HL-60 (cell line): ENCODE results near the gene TMEM234.

Experiments used
- DNase-seq, 2 experiments: peaks; one replicate each; pipeline ENCODE4 v3.0.0-alpha.2; 2010 to 2020; ENCODE audit warnings: low read depth in 1 of 2, low spot score in 1 of 2
- H3K27ac ChIP-seq: fragments of 250-450 bp; sonication (Bioruptor Pico); replicated peaks from 2 replicates; pipeline ENCODE4 v1.5.1; 2020; ENCODE audit warnings: mild to moderate bottlenecking, moderate library complexity
- H3K27me3 ChIP-seq: fragments of 250-450 bp; sonication (Bioruptor Pico); 2 replicates; pipeline ENCODE4 v1.5.1; 2021; ENCODE audit warnings: mild to moderate bottlenecking, moderate library complexity; ENCODE audit not compliant: insufficient read depth, poor library complexity, severe bottlenecking
- H3K4me3 ChIP-seq: replicated peaks from 2 replicates; pipeline ENCODE4 v1.5.1; 2011; ENCODE audit warnings: mild to moderate bottlenecking, control low read depth, low read length; ENCODE audit not compliant: insufficient read depth
- GABPA ChIP-seq: IDR thresholded peaks from 2 replicates; pipeline ENCODE4 v1.6.1; 2012; ENCODE audit warnings: low read depth
- POLR2AphosphoS5 ChIP-seq: IDR thresholded peaks from 2 replicates; pipeline ENCODE4 v1.6.1; 2012; ENCODE audit warnings: low read depth
- REST ChIP-seq: IDR thresholded peaks from 2 replicates; pipeline ENCODE4 v1.6.1; 2012; ENCODE audit warnings: low read depth; ENCODE audit not compliant: insufficient replicate concordance
- SPI1 ChIP-seq: IDR thresholded peaks from 2 replicates; pipeline ENCODE4 v1.6.1; 2012; ENCODE audit warnings: low read depth, mild to moderate bottlenecking, borderline replicate concordance
- TF ChIP-seq, protein P1 (sequence below): IDR thresholded peaks from one replicate; pipeline ENCODE4 v1.5.1; 2011; ENCODE audit warnings: low read length, control low read depth, inconsistent platforms; ENCODE audit not compliant: insufficient read depth

The TMEM234 gene

DNA sequence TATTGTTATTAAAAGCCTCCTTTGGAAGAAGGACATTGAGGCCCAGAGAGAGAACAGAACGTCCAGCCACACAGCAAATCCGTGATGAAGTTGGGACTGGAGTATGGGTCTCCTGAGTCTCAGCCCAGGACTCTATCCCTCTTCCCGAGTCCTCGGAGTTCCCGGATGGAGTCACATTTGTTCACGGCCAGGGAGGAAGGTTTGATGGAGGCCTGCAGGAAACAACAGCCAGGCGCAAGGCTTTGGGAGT lies 43.0 kb downstream of the TMEM234 start:
- peak overlapping the region; percentile 87 for H3K27ac ChIP-seq
- TF ChIP-seq GABPA, result no peak
- TF ChIP-seq, protein P1, sequence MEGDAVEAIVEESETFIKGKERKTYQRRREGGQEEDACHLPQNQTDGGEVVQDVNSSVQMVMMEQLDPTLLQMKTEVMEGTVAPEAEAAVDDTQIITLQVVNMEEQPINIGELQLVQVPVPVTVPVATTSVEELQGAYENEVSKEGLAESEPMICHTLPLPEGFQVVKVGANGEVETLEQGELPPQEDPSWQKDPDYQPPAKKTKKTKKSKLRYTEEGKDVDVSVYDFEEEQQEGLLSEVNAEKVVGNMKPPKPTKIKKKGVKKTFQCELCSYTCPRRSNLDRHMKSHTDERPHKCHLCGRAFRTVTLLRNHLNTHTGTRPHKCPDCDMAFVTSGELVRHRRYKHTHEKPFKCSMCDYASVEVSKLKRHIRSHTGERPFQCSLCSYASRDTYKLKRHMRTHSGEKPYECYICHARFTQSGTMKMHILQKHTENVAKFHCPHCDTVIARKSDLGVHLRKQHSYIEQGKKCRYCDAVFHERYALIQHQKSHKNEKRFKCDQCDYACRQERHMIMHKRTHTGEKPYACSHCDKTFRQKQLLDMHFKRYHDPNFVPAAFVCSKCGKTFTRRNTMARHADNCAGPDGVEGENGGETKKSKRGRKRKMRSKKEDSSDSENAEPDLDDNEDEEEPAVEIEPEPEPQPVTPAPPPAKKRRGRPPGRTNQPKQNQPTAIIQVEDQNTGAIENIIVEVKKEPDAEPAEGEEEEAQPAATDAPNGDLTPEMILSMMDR, result no peak
- no peak for TF ChIP-seq REST
- TF ChIP-seq POLR2AphosphoS5, result no peak
- no peak for TF ChIP-seq SPI1
- no peak for DNase-seq
- peak overlapping the region; percentile 82 for H3K4me3 ChIP-seq
- no peaks in the 10 kb centered on the region for H3K27me3 ChIP-seq

GRCh38 chr1:32178380-32179192 lies 43.6 kb downstream of the TMEM234 start:
- Histone ChIP-seq H3K27me3 (no peaks in the 10 kb centered on the region), H3K27ac (peak overlapping the region; percentile 87), H3K4me3 (no peak overlapping the region)
- DNase-seq, result peak; percentile 70 to 73
- TF ChIP-seq, protein P1, result no peak
- TF ChIP-seq SPI1 (no peak), POLR2AphosphoS5 (no peak), GABPA (no peak), REST (no peak)

DNA sequence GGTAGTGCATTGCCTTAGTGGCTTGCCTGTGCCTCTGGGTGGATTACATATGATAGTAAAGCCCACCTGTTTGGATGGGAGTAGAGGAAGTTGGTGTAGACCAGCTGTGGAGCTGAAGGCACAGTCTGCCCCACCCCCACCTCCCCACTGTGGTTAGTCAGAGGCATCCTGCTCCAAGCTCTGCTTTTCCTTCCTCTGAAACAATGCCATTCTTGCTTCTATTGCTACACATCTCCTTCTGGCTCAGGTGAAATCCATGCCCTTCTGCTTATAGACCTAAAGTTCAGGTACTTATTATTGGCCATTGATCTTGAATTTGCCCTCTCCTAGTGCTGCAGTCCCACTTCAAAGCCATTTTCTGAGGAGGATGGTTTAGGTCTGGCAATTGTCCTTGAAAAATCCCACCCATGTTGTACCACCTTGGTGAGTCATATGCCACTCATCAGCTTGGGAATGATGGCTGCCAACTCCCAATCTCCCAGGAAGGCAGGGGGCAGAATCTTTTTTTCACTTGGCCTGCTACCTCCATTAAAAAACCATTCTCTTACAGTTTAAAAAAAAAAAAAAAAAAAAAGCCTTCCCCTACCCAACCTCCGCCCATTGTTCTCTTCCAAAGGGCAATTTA lies 49.4 kb downstream of the TMEM234 start:
- TF ChIP-seq GABPA (no peak), POLR2AphosphoS5 (0 out of 2 replicates have a peak, but pooled peaks have one; percentile 28), SPI1 (no peak), REST (no peak)
- TF ChIP-seq, protein P1, result no peak
- peak in 1 of 2 experiments; percentile 40 for DNase-seq
- Histone ChIP-seq H3K27me3 (no peaks in the 10 kb centered on the region), H3K27ac (no peak overlapping the region), H3K4me3 (no peak overlapping the region)
